Measurements from ENCODE around the gene CDH8. TPM values are rescaled to one million over a fixed set of nuclear protein-coding genes. Genes with fewer than 3 reads are reported as not detected.
"Not testable (repeated sequence)": the region's sequence is repeated elsewhere in the genome, so short reads cannot be mapped to it uniquely, and the experiment has no call there.

The CDH8 gene
- total RNA-seq, 1 experiment from 2014 or later, result 1.3 TPM

DNA sequence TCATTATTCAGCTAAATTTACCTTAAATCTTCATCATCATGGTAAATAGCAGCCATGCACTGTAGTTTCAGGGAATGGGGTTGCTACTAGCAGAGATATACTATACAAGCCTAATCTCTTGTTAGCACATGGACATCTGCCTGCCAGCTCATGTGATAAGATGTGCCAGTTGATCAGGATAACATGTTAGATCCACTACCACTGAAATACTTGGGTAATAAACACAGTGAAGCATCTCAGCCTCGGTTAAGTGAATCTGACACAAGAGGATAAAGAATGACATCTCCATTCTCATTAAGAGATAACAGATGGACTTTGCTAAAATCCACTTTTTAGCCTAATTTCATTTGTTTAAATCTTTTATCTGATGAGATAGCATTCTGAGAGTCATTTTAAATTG is 256.1 kb downstream of the CDH8 start:
- no peak for DNase-seq (ENCODE audit: low read depth)

DNA sequence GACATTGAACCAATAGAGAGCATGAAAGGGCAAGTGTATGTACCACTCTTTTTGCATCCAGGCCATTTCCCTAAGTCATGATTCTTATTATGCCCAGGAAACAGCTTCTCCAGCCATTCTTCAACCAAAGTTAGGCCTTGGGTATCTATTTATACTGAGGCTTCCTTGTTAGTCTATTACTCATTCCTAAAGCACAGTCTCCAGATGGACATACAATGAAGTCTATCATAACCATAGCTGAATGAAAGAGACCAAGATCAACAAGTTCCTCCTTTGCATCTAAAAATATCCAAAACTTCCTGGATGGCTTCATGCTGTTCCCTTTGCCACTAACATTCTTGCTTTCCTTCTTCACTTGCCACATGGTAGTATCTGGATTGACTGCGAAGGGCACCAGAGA is 265.9 kb downstream of the CDH8 start:
- peak; percentile 14 for DNase-seq (ENCODE audit: low read depth)

GRCh38 chr16:61763991-61764390 is 272.2 kb downstream of the CDH8 start:
- DNase-seq (ENCODE audit: low read depth), result no peak

GRCh38 chr16:61763013-61763412 is 273.2 kb downstream of the CDH8 start:
- no peak for DNase-seq (ENCODE audit: low read depth)

DNA sequence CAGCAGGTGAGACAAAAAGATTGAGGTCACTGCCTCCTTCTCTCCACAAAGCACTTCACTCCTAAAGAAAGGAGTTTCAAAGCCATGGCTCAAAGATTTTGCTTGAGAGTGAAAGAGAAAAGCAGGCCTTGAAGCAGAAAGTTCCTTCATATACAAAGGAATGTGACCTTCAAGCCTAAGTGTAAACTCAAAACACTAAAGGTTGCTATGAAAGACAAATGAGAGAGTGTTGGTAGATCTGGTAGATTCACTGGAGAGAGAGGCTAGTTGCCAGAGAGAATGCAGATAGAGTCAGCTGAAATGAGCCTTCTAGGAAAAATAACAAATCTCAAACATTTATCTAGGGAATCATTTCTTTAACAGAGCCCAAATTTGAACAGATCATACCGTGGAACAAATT is 305.2 kb downstream of the CDH8 start:
- no peak for DNase-seq (ENCODE audit: low read depth)

DNA sequence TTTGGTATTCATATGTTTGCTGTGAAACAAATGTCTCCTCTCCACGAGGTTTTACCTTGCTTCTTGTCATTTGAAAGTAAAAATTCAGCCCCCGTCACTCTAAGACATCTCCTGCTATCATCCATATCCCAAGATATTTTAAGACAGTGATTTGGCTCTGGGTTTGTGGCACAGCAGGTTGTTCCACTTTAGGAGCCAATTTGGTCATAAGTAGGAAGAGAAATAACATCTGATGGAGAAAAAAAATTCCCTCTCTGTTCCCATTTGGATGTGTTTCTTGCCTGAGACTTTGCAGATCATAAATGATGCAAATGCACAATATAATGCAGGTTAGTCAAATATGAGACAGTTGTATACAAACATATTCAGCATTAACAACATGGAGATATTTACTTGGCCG is 309.5 kb downstream of the CDH8 start:
- DNase-seq (ENCODE audit: low read depth), result no peak

DNA sequence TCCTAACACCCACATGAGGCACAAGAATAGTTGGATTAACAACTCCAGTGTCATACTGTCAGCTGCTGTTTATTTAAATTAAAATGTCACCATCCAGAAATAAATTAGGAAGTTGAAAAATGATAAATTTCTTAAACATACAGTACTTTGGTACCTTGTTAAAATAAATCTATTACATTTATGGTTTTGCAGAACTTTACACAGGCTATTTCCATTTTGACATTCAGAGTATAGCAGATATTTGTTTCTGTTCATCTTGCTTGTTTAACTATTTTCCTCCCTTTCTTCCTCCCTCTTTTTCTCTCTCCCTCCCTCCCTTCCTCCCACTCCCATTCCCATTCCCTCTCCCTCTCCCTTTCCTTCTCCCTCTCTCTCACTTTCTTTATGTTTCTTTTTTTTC is 310.1 kb downstream of the CDH8 start:
- DNase-seq (ENCODE audit: low read depth), result no peak

DNA sequence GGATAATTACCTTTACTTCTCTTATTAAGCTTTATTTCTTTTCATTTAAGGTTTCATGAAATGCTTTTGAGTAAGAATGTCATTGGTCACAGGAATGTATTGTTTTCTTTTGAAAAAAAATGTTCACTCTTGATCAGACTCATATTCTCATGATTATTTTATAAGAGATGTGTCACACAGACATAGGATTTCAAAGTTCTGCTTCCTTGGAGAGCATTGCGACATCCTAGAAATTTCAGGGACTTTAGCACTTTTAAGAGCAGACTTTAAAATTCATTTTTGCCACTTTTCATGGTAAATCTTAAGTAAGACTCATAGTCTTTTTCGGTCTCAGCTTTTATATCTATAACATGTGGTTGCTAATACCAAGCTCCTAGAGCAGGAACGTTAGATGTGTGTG is 314.7 kb downstream of the CDH8 start:
- no peak for DNase-seq (ENCODE audit: low read depth)

DNA sequence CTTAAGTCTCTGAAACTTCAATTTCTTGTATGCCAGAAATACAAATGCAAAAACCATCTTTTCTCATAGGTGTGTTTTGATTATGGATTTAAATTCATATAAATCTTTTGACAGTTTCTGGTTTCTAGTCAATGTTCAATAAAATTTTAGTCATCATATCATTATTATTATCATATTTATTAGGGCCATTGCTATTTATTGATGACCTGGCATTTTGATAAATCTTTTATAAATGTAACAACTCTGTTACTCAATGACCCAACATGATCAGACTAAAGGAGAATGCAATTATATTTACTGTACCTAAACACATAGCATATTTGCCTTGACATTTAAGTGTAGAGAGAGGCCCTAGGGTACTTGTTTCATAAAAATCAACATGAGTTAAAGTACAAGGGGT is 320.8 kb downstream of the CDH8 start:
- no peak for DNase-seq (ENCODE audit: low read depth)

- DNase-seq (ENCODE audit: low read depth), result no peak
Observed at GRCh38 chr16:61713787-61714186, 322.5 kb downstream of the CDH8 start.

DNA sequence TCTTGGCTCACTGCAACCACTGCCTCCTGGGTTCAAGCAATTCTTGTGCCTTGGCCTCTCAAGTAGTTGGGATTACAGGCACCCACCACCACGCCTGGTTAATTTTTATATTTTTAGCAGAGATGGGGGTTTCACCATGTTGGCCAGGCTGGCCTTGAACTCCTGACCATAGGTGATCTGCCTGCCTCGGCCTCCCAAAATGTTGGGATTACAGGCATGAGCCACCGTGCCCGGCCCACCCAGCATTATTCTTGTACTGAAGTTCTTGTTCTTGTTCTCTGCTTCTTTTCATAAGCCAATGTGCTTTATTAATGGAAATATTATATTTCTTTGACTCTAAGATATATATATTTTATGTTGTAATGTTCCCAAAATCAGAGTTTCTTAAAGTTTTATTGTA is 336.6 kb downstream of the CDH8 start:
- not testable (repeated sequence) for DNase-seq (ENCODE audit: low read depth)

- DNase-seq (ENCODE audit: low read depth), result no peak
Observed at GRCh38 chr16:61684541-61684940, 351.7 kb downstream of the CDH8 start.

GRCh38 chr16:61681673-61682072 is 354.6 kb downstream of the CDH8 start:
- no peak for DNase-seq (ENCODE audit: low read depth)

DNA sequence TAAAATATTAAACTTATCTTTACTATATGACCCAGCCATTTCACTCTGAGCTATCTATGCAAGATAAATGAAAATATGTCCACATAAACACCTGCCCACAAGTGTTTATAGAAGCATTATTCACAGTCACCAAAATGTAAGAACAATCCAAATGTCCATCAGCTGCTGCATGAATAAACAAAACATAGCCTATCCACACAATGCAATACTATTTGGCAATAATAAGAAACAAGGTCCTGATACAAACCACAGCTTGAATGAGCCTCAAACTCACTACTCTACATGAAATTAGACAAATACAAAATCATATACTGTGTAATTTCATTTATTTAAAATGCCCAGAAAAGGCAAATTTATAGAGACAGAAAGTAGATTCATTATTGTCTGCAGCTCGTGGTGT is 355.1 kb downstream of the CDH8 start:
- DNase-seq (ENCODE audit: low read depth), result no peak

- no peak for DNase-seq (ENCODE audit: low read depth)
Observed at GRCh38 chr16:61678182-61678581, 358.1 kb downstream of the CDH8 start.

- no peak for DNase-seq (ENCODE audit: low read depth)
Observed at GRCh38 chr16:61677776-61678175, 358.5 kb downstream of the CDH8 start.

DNA sequence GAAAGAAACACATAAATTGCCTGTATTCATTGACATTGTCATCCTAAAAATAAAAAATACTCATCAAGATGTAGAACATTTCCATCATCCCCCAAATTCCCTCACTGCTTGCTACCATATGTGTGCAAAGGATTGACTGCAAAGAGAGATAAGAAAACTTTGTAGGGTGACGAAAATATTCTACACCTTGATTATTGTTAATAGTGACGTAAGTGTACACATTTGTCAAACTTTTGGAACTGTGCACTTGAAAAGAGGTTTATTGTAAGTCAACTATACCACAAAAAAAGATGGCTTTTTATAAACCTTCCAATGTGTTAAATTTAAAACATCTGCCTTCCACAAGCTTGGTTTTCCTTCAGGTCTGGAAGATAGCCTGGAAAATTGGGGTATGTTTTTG is 359.5 kb downstream of the CDH8 start:
- no peak for DNase-seq (ENCODE audit: low read depth)

DNA sequence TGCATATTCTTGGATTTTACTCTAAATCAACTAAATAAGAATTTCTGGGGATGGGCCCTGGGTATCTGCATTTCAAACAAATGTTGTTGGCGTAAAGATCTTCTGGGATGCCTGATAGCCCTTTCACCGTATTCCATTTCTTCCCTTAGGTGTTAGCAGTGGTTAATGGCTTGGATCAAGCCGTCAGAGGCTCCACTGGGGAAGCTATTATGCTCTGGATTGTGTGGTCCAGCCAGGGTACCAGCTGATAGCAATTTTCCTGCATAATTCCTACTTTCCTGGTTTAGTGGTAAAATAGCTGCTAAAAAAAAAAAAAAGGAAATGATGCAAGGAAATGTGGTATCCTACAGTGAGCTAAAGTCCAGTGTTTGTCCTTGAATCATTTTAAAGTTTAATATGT is 365.1 kb downstream of the CDH8 start:
- DNase-seq (ENCODE audit: low read depth), result no peak

DNA sequence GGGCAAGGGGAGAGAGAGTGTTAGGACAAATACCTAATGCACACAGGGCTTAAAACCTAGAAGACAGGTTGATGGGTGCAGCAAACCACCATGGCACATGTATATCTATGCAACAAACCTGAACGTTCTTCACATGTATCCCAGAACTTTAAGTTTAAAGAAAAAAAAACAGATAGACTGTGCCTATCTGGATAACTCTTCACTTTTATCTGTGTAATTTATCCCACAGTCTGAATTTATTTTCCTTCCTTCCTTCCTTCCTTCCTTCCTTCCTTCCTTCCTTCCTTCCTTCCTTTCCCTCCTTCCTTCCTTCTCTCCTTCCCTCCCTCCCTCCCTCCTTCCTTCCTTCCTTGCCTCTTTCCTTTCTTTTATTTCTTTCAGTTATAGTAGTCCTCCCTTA is 370.7 kb downstream of the CDH8 start:
- no peak for DNase-seq (ENCODE audit: low read depth)

- no peak for DNase-seq (ENCODE audit: low read depth)
Observed at GRCh38 chr16:61659936-61660335, 376.3 kb downstream of the CDH8 start.

DNA sequence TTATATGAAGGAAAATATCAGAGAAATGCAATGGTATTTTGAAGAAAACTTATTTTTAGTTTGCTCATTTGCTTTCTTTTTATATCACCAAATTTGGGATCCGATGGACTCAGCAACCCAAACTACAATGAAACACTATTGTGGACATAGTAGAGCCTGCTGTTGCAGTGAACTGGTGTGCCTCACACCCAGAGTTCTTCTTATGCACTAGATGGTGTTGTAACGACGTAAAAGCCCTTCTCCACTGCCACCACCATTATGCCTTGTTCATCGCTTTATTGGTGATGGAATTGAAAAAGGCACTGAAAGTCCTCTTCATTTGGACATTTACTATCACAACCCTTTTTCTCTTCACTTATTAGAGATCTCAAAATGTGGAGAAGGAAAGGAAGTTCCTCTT is 381.3 kb downstream of the CDH8 start:
- no peak for DNase-seq (ENCODE audit: low read depth)

GRCh38 chr16:61653544-61653943 is 382.7 kb downstream of the CDH8 start:
- no peak for DNase-seq (ENCODE audit: low read depth)

DNA sequence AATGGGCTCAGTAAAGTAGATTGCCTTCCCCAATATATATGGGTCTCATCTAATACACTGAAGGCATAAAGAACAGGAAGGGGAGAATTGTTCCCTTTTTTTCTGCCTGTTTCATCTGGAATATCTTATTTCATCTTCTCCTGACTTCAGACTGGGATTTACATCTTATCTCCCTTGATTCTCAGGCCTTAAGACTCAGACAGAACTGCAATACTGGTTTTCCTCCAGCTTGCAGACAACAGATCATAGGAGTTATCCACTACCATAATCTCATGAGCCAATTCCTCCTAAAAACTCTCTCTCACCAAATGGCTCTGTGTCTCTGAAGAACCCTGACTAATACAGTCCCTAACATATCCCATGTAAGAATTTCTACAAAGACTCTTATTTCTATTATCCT is 390.7 kb downstream of the CDH8 start:
- DNase-seq (ENCODE audit: low read depth), result no peak

DNA sequence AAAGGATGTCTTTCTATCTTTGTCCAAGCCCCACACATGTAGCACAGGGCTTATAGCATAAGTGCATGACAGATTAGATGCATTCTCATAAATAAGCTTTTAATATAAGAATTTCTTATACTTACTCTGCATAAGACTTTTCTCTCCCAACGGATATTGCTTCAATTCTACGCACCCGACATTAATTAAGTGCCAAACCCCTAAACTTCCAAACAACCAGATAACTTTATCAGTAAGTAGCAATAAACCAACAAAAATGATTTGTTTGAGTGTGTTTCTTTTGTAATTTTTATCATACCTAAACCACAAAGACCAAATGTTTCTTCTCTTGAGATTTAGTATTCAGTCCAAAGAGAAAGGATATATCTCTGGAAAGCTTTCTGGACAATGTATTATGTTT is 391.5 kb downstream of the CDH8 start:
- DNase-seq (ENCODE audit: low read depth), result no peak

GRCh38 chr16:61617219-61617783 is 418.9 kb downstream of the CDH8 start:
- no peak for DNase-seq (ENCODE audit: low read depth)

All from RPMI7951 (cell line).